Esophagus squamous epithelium (tissue), 4 donors: ENCODE data around the gene CNTD1.

Source experiments
- POLR2A ChIP-seq, 4 donors: fragments of 450-650 bp; IDR thresholded peaks; one replicate each; pipeline ENCODE4 v1.6.1; 2017; ENCODE audit warnings: antibody characterized with exemption in 4 of 4, mild to moderate bottlenecking in 4 of 4, moderate library complexity in 3 of 4
- TF ChIP-seq, protein P1 (sequence below), 6 experiments: fragments of 450-650 bp in 4 of 6; fragments of 200-600 bp in 2 of 6; sonication (generic) in 2 of 6; IDR thresholded peaks; one replicate each; pipeline ENCODE4 v1.5.1; 2016 to 2019; ENCODE audit warnings: antibody characterized with exemption in 6 of 6, mild to moderate bottlenecking in 4 of 6, moderate library complexity in 4 of 6

DNA sequence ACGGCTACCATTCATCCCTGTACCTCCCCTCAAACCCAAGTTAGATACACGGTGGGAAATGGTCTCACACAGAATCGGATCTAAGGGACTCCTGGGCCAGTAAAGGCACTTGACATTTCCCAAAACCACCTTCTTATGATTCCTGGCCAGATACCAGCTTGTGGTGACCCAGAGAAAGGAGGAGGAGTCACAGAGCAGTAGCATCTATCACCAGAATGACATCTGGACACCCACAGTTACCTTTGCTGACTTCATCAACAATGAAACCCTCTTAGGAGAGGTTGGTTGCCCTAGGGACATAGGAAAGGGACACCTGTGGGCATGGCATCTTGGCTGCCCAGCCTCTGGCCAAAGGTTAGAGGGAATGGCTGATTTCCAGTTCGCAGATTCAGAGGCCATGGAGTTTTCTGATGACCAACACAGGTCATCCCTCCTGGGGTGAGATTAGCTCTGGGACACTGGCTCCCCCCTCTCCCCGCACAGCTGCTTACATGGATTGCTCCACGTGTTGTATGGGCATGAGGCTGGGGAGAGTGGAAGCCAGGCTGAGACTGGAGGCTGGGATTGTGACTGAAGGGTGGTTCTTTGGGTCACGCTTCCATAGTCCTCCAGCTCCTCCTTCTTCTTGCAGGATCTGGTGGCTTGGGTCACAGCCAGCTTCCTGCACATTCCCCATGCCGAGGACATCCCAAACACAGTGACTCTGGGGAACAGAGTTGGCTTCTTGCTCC lies 51.0 kb downstream of the CNTD1 start:
- TF ChIP-seq POLR2A (IDR thresholded peaks at IDR 0.05), result no peak
- TF ChIP-seq, protein P1, sequence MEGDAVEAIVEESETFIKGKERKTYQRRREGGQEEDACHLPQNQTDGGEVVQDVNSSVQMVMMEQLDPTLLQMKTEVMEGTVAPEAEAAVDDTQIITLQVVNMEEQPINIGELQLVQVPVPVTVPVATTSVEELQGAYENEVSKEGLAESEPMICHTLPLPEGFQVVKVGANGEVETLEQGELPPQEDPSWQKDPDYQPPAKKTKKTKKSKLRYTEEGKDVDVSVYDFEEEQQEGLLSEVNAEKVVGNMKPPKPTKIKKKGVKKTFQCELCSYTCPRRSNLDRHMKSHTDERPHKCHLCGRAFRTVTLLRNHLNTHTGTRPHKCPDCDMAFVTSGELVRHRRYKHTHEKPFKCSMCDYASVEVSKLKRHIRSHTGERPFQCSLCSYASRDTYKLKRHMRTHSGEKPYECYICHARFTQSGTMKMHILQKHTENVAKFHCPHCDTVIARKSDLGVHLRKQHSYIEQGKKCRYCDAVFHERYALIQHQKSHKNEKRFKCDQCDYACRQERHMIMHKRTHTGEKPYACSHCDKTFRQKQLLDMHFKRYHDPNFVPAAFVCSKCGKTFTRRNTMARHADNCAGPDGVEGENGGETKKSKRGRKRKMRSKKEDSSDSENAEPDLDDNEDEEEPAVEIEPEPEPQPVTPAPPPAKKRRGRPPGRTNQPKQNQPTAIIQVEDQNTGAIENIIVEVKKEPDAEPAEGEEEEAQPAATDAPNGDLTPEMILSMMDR (IDR thresholded peaks at IDR 0.05), result no peak
